Prostate gland (tissue), 2 donors: ENCODE measurements around the gene ITIH5. TPM values are rescaled to one million over a fixed set of nuclear protein-coding genes. Genes with fewer than 3 reads are reported as not detected.
A peak's percentile ranks its signal among the peaks of the same experiment; 100 is the strongest.
"Not testable (repeated sequence)": the region's sequence is repeated elsewhere in the genome, so short reads cannot be mapped to it uniquely, and the experiment has no call there.

Experiments
- DNase-seq: peaks from one replicate; pipeline ENCODE4 v3.0.0-alpha.2; 2019; ENCODE audit warnings: low spot score
- H3K27ac ChIP-seq, 2 donors: fragments of 200-600 bp; sonication (generic); 2 replicates each; pipeline ENCODE4 v1.5.1; 2017 to 2019
- H3K27me3 ChIP-seq: fragments of 200-600 bp; sonication (generic); replicated peaks from 2 replicates; pipeline ENCODE4 v1.5.1; 2019; ENCODE audit not compliant: insufficient read depth
- H3K36me3 ChIP-seq, 2 donors: fragments of 200-600 bp; sonication (generic); 1 replicate in 1 of 2; 2 replicates in 1 of 2; pipeline versions ENCODE4 v1.5.1 to v1.8.1; 2017 to 2019
- H3K4me1 ChIP-seq: fragments of 200-600 bp; sonication (generic); replicated peaks from 2 replicates; pipeline ENCODE4 v1.5.1; 2019
- H3K4me3 ChIP-seq, 2 donors: fragments of 200-600 bp; sonication (generic); 2 replicates each; pipeline ENCODE4 v1.5.1; 2017 to 2019
- H3K9me3 ChIP-seq: fragments of 200-600 bp; sonication (generic); 2 replicates; pipeline ENCODE4 v1.5.1; 2017
- POLR2A ChIP-seq: fragments of 450-650 bp; IDR thresholded peaks from one replicate; pipeline ENCODE4 v1.6.1; 2016; ENCODE audit warnings: antibody characterized with exemption, mild to moderate bottlenecking
- POLR2AphosphoS5 ChIP-seq: sonication (generic); formaldehyde crosslinking; IDR thresholded peaks from one replicate; pipeline ENCODE4 v1.6.1; 2017; ENCODE audit warnings: antibody characterized with exemption
- WGBS: methylation state at CpG from one replicate; pipeline ENCODE4 v1.1.5; 2018; 5-methylcytosine and 5-hydroxymethylcytosine counted together
- intact Hi-C: fragments of 100-400 bp; cut with DNase I; formaldehyde crosslinking; loops from one replicate; pipeline ENCODE4 v1.14.2; 2022
- total RNA-seq, 2 donors: library from RNA; depleted of rRNA; stranded (reverse); fragments of >200 nt; gene quantifications; one replicate each; pipeline ENCODE4 v1.1.0, GENCODE V29; 2016
- TF ChIP-seq, protein P1 (sequence below), 4 experiments: fragments of 200-600 bp in 2 of 4; fragments of 450-650 bp in 2 of 4; sonication (generic) in 2 of 4; IDR thresholded peaks; 1 replicate in 3 of 4; 2 replicates in 1 of 4; pipeline ENCODE4 v1.5.1; 2016 to 2019; ENCODE audit warnings: antibody characterized with exemption in 4 of 4, mild to moderate bottlenecking in 2 of 4, moderate library complexity in 2 of 4

Gene ITIH5
- total RNA-seq, 2 donors from 2014 or later, result 13.5 to 42.0 TPM

GRCh38 chr10:7664707-7665106, 2.1 kb downstream of the ITIH5 start:
- 62% methylated on average over 2 of the region's 2 CpGs for WGBS
- intact Hi-C loops, result loop anchor here (5.0 to 10.0 kb wide), 3 partner anchors 60 to 137 kb away; no protein-coding TSS in a partner anchor
- TF ChIP-seq, protein P1, sequence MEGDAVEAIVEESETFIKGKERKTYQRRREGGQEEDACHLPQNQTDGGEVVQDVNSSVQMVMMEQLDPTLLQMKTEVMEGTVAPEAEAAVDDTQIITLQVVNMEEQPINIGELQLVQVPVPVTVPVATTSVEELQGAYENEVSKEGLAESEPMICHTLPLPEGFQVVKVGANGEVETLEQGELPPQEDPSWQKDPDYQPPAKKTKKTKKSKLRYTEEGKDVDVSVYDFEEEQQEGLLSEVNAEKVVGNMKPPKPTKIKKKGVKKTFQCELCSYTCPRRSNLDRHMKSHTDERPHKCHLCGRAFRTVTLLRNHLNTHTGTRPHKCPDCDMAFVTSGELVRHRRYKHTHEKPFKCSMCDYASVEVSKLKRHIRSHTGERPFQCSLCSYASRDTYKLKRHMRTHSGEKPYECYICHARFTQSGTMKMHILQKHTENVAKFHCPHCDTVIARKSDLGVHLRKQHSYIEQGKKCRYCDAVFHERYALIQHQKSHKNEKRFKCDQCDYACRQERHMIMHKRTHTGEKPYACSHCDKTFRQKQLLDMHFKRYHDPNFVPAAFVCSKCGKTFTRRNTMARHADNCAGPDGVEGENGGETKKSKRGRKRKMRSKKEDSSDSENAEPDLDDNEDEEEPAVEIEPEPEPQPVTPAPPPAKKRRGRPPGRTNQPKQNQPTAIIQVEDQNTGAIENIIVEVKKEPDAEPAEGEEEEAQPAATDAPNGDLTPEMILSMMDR (IDR thresholded peaks at IDR 0.05), result no peak
- TF ChIP-seq POLR2A (no peak), POLR2AphosphoS5 (no peak)

GRCh38 chr10:7662522-7662921, 4.2 kb downstream of the ITIH5 start:
- TF ChIP-seq POLR2A (no peak), POLR2AphosphoS5 (no peak)
- TF ChIP-seq, protein P1 (IDR thresholded peaks at IDR 0.05), result no peak
- Histone ChIP-seq H3K4me3 (no peak overlapping the region), H3K36me3 (no peaks in the 10 kb centered on the region), H3K27me3 (no peaks in the 10 kb centered on the region), H3K9me3 (no peaks in the 10 kb centered on the region), H3K4me1 (no peaks in the 10 kb centered on the region), H3K27ac (no peak overlapping the region)
- intact Hi-C loops, result loop anchor here (10.0 kb wide), 1 partner anchor 58 kb away; no protein-coding TSS in a partner anchor
- no peak for DNase-seq
- 79% methylated on average over 5 of the region's 5 CpGs for WGBS

More at GRCh38 chr10:7664707-7665106, 2.1 kb downstream of the ITIH5 start:
- no peaks in the 10 kb centered on the region for H3K27me3 ChIP-seq
- H3K27ac ChIP-seq, result no peak overlapping the region
- H3K36me3 ChIP-seq, result no peaks in the 10 kb centered on the region
- H3K4me3 ChIP-seq, result no peak overlapping the region
- H3K9me3 ChIP-seq, result no peaks in the 10 kb centered on the region
- H3K4me1 ChIP-seq, result no peaks in the 10 kb centered on the region
- no peak for DNase-seq

GRCh38 chr10:7659560-7659959, 7.2 kb downstream of the ITIH5 start:
- no peak for DNase-seq
- WGBS, result 22% methylated on average over 4 of the region's 4 CpGs
- H3K27ac ChIP-seq, result peak overlapping the region; percentile 3 to 28
- intact Hi-C loops, result no loop called here
- H3K9me3 ChIP-seq, result no peaks in the 10 kb centered on the region
- H3K27me3 ChIP-seq, result no peaks in the 10 kb centered on the region
- no peaks in the 10 kb centered on the region for H3K36me3 ChIP-seq
- H3K4me3 ChIP-seq, result no peak overlapping the region
- H3K4me1 ChIP-seq, result no peaks in the 10 kb centered on the region
- TF ChIP-seq POLR2A, result no peak
- TF ChIP-seq, protein P1 (IDR thresholded peaks at IDR 0.05), result no peak
- no peak for TF ChIP-seq POLR2AphosphoS5

DNA sequence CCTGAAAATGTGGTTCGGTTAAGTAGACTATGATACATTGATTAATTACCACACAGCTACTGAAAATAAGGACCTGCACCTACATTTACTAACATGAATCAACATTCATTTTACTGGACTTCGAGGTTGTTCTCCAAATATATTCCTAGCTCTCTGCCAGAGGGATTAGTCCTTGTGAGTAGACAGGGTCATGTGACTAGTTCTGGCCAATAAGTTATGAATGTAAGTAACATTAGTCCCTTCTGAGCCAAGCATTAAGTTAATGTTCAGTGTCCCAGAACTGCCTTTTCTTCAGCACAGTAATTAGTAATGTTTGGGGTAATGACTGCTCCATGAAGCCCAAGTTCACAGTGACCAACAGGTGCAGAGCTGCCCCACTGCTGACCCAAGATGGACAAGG, 9.2 kb downstream of the ITIH5 start:
- no peak for TF ChIP-seq POLR2AphosphoS5
- TF ChIP-seq, protein P1 (IDR thresholded peaks at IDR 0.05), result no peak
- no peak for TF ChIP-seq POLR2A
- Histone ChIP-seq H3K27me3 (no peaks in the 10 kb centered on the region), H3K36me3 (no peaks in the 10 kb centered on the region), H3K4me3 (no peak overlapping the region), H3K9me3 (no peaks in the 10 kb centered on the region), H3K4me1 (no peaks in the 10 kb centered on the region), H3K27ac (no peak overlapping the region)
- intact Hi-C loops, result no loop called here
- 68% methylated on average over 2 of the region's 2 CpGs for whole genome bisulfite sequencing
- DNase-seq, result no peak

DNA sequence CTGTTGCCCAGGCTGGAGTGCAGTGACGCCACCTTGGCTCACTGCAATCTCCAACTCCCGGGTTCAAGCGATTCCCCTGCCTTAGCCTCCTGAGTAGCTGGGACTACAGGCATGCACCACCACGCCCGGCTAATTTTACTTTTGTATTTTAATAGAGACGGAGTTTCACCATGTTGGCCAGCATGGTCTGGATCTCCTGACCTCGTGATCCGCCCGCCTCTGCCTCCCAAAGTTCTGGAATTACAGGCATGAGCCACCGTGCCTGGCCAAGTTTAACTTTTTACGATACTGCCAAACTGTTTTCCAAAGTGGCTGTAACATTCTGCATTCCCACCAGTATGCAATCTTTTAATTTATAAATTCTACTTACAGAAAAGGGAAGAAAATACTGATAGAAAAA, 9.7 kb downstream of the ITIH5 start:
- DNase-seq, H3K36me3 ChIP-seq, H3K4me3 ChIP-seq, intact Hi-C loops, H3K27ac ChIP-seq, H3K9me3 ChIP-seq, H3K4me1 ChIP-seq, H3K27me3 ChIP-seq: not testable (repeated sequence)
- WGBS, result 71% methylated on average over 11 of the region's 11 CpGs
